WTC11 (cell line): ENCODE measurements around the gene PDE8A. TPM values are rescaled to one million over a fixed set of nuclear protein-coding genes. Genes with fewer than 3 reads are reported as not detected.

ENCODE experiments used
- ATAC-seq: fragments of 200-7000 bp; cut with Tn5 transposase; 2 replicates; pipeline ENCODE4 v1.10.0; 2021; ENCODE audit warnings: mild to moderate bottlenecking, moderate library complexity
- CTCF ChIA-PET: fragments of 300-600 bp; sonication (Branson Sonifier 250); formaldehyde crosslinking; loops from one replicate; lab custom pipeline; 2021; ENCODE audit warnings: antibody characterized with exemption; lab: Charles Lee
- POLR2A ChIA-PET: fragments of 350-600 bp; sonication (Branson Sonifier 250); formaldehyde crosslinking; loops from one replicate; lab custom pipeline; 2021; ENCODE audit warnings: antibody characterized with exemption; lab: Charles Lee
- DNase-seq: peaks from one replicate; pipeline ENCODE4 v3.0.0; 2021; ENCODE audit warnings: low spot score
- H3K27ac Mint-ChIP-seq: 2 replicates; pipeline ENCODE4 v1.8.0; 2021; ENCODE audit warnings: mixed read lengths
- H3K27me3 Mint-ChIP-seq: 2 replicates; pipeline ENCODE4 v1.8.0; 2021; ENCODE audit warnings: low read depth, mild to moderate bottlenecking, moderate library complexity, mixed read lengths
- H3K36me3 Mint-ChIP-seq: 2 replicates; pipeline ENCODE4 v1.8.0; 2021; ENCODE audit warnings: mixed read lengths
- H3K4me1 Mint-ChIP-seq: 2 replicates; pipeline ENCODE4 v1.8.0; 2022; ENCODE audit warnings: mixed read lengths
- H3K4me3 Mint-ChIP-seq: 2 replicates; pipeline ENCODE4 v1.8.0; 2021; ENCODE audit warnings: mild to moderate bottlenecking, moderate library complexity, mixed read lengths
- H3K9me3 Mint-ChIP-seq: 2 replicates; pipeline ENCODE4 v1.8.0; 2021; ENCODE audit warnings: mixed read lengths
- ARID4B ChIP-seq: sonication (generic); formaldehyde crosslinking; IDR thresholded peaks from 2 replicates; pipeline ENCODE4 v1.8.0; 2023; ENCODE audit warnings: missing genetic modification reagents, mild to moderate bottlenecking, borderline replicate concordance
- FOXJ3 ChIP-seq: sonication (generic); formaldehyde crosslinking; IDR thresholded peaks from 2 replicates; pipeline ENCODE4 v1.9.0; 2021; ENCODE audit warnings: missing genetic modification reagents, mild to moderate bottlenecking, borderline replicate concordance
- ZNF281 ChIP-seq: sonication (generic); formaldehyde crosslinking; IDR thresholded peaks from 2 replicates; pipeline ENCODE4 v1.8.0; 2023; ENCODE audit warnings: mild to moderate bottlenecking, missing genetic modification reagents
- ZNF416 ChIP-seq: fragments of 250-450 bp; sonication (Bioruptor Pico); IDR thresholded peaks from 2 replicates; pipeline ENCODE4 v1.9.0; 2021; ENCODE audit warnings: mild to moderate bottlenecking, inconsistent platforms
- ZNF423 ChIP-seq: fragments of 250-450 bp; sonication (Bioruptor Pico); IDR thresholded peaks from 2 replicates; pipeline ENCODE4 v2.1.2; 2022; ENCODE audit warnings: mild to moderate bottlenecking, moderate library complexity
- ZNF671 ChIP-seq: fragments of 250-450 bp; sonication (Bioruptor Pico); IDR thresholded peaks from 2 replicates; pipeline ENCODE4 v1.8.0; 2021; ENCODE audit warnings: mild to moderate bottlenecking
- total RNA-seq: library from RNA; stranded (reverse); gene quantifications from 3 replicates; pipeline ENCODE4 v1.2.3, GENCODE V29; 2021
- TF ChIP-seq, protein P1 (sequence below): fragments of 250-450 bp; sonication (Bioruptor Pico); IDR thresholded peaks from 2 replicates; pipeline ENCODE4 v1.9.0; 2021; ENCODE audit warnings: moderate library complexity, mild to moderate bottlenecking, inconsistent platforms, borderline replicate concordance
- TF ChIP-seq, protein P2 (sequence below): fragments of 250-450 bp; sonication (Bioruptor Pico); conservative IDR thresholded peaks from 2 replicates; pipeline ENCODE4 v1.9.0; 2021; ENCODE audit warnings: mild to moderate bottlenecking

The PDE8A gene
- total RNA-seq, 1 experiment from 2014 or later = 13.9 TPM

- TF ChIP-seq ZNF416 (CRISPR knock-in tag) (no peak), FOXJ3 (CRISPR knock-in tag) (no peak), ZNF281 (CRISPR knock-in tag) (no peak), ZNF671 (CRISPR knock-in tag) (no peak)
- TF ChIP-seq, protein P1, sequence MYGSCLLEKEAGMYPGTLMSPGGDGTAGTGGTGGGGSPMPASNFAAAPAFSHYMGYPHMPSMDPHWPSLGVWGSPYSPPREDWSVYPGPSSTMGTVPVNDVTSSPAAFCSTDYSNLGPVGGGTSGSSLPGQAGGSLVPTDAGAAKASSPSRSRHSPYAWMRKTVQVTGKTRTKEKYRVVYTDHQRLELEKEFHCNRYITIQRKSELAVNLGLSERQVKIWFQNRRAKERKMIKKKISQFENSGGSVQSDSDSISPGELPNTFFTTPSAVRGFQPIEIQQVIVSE (CRISPR knock-in tag) = no peak
- TF ChIP-seq, all 79 proteins: peak for 0
Observed at GRCh38 chr15:84953136-84953535, 28.5 kb upstream of the PDE8A start (continued).

DNA sequence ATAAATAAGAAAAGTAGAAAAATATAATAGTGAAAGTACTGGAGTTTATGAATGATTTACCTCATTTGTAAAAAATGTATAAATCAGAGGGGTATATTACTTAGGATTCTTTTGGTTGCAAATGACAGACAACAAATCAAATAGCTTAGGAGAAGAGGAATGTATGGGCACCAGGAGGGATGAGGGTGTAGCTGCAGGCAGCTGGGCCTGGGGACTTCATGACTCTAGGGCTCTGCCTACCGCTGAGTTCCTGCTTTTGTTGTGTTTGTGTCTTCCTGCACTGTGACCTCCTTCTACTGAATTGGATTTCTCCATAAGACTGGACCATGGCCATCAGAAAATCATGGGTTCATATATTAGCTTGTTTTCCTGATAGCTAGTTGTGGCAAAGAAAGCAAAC is 27.9 kb upstream of the PDE8A start:
- DNase-seq (no peak), ATAC-seq (no peak)
- Mint-ChIP-seq H3K4me1 (peaks cover 12% of the 10 kb centered on the region), H3K27me3 (no peaks in the 10 kb centered on the region), H3K27ac (no peak overlapping the region), H3K4me3 (no peak overlapping the region), H3K9me3 (peaks cover 5% of the 10 kb centered on the region; the same call in 1 of the 2 replicates), H3K36me3 (no peaks in the 10 kb centered on the region)
- CTCF ChIA-PET = interaction anchor here (0.8 to 1.6 kb wide), 3 partner anchors 27 to 215 kb away, joined by 8 to 14 read pairs (median 9); partner anchors contain the start of gene PDE8A
- TF ChIP-seq ARID4B (CRISPR knock-in tag) = no peak
- POLR2A ChIA-PET = interaction anchor here (0.5 to 1.8 kb wide), 2 partner anchors 18 to 28 kb away, joined by 5 to 6 read pairs; partner anchors contain the start of gene PDE8A

- POLR2A ChIA-PET = interaction anchor here (1.8 kb wide), 1 partner anchor 26 kb away, joined by 5 read pairs; the partner anchor contains the start of gene PDE8A
- no peaks in the 10 kb centered on the region for H3K27me3 Mint-ChIP-seq
- peaks cover 5% of the 10 kb centered on the region; the same call in 1 of the 2 replicates for H3K9me3 Mint-ChIP-seq
- TF ChIP-seq, protein P2, sequence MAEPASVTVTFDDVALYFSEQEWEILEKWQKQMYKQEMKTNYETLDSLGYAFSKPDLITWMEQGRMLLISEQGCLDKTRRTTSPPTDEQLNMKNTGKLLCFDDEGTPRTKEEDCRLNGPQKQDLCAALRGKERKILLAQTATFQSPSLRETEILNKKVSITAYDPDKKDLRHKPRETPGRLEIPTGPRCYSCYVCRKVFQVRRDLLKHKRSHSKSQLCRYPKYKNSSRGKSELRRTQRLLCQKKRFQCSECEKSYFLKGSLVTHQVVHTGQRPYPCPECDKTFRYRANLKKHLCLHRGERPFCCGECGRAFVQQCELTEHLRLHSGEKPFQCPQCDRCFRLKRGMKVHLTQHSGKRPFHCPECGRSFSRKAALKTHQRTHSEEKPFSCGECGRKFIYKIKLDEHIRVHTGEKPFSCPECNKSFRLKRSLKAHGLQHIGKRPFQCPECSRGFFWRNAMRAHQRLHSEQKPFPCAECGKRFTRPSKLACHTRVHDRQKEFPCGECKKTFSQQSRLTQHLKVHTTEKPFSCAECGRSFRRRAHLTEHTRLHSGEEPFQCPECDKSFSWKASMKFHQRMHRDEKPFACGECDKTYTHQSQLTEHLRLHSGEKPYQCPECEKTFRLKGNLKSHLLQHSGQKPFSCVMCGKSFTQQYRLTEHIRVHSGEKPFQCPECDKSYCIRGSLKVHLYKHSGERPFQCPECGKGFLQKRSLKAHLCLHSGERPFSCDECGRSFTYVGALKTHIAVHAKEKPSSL (CRISPR knock-in tag) = no peak
- 0 out of 2 replicates have a peak, but pooled peaks have one; percentile 48 for TF ChIP-seq ZNF423 (CRISPR knock-in tag)
- TF ChIP-seq, all 79 proteins: peak for 1
- no peak overlapping the region for H3K4me3 Mint-ChIP-seq
- H3K4me1 Mint-ChIP-seq = peaks cover 22% of the 10 kb centered on the region
- peak; percentile 70 for DNase-seq
- H3K27ac Mint-ChIP-seq = no peak overlapping the region
- H3K36me3 Mint-ChIP-seq = no peaks in the 10 kb centered on the region
- CTCF ChIA-PET = interaction anchor here (0.7 to 1.5 kb wide), 13 partner anchors 11 to 214 kb away, joined by 3 to 22 read pairs (median 5); partner anchors contain the start of gene PDE8A
- peak; percentile 96 for ATAC-seq
Observed at GRCh38 chr15:84955089-84955848, 26.4 kb upstream of the PDE8A start.
